Heart right ventricle (tissue), 16 donors: Measurements from ENCODE around the gene IFNL1. TPM values are rescaled to one million over a fixed set of nuclear protein-coding genes. Genes with fewer than 3 reads are reported as not detected.

Source experiments
- ATAC-seq, 8 donors: fragments of 200-7000 bp; cut with Tn5 transposase; one replicate each; pipeline ENCODE4 v1.9.1; 2020; ENCODE audit warnings: mild to moderate bottlenecking in 8 of 8, moderate library complexity in 8 of 8, moderate number of reproducible peaks in 1 of 8
- DNase-seq, 2 donors: peaks; one replicate each; pipeline ENCODE4 v3.0.0-alpha.2; 2020
- H3K27ac ChIP-seq, 10 donors: fragments of 200-600 bp; sonication (generic) in 2 of 10; one replicate each; pipeline versions ENCODE4 v1.5.0 to v1.8.0; 2020 to 2022; ENCODE audit warnings: mild to moderate bottlenecking in 3 of 10
- H3K27me3 ChIP-seq, 7 donors: fragments of 200-600 bp; one replicate each; pipeline ENCODE4 v1.8.0; 2021 to 2022; ENCODE audit warnings: mild to moderate bottlenecking in 2 of 7
- H3K36me3 ChIP-seq, 9 donors: fragments of 200-600 bp; sonication (generic) in 1 of 9; one replicate each; pipeline versions ENCODE4 v1.5.0 to v1.8.0; 2020 to 2022; ENCODE audit warnings: mild to moderate bottlenecking in 2 of 9
- H3K4me1 ChIP-seq, 9 donors: fragments of 200-600 bp; sonication (generic) in 1 of 9; one replicate each; pipeline versions ENCODE4 v1.5.0 to v1.8.0; 2020 to 2022; ENCODE audit warnings: mild to moderate bottlenecking in 4 of 9
- H3K4me3 ChIP-seq, 10 donors: fragments of 200-600 bp; sonication (generic) in 2 of 10; one replicate each; pipeline versions ENCODE4 v1.5.0 to v1.8.0; 2020 to 2022; ENCODE audit warnings: mild to moderate bottlenecking in 7 of 10, moderate library complexity in 2 of 10
- H3K9me3 ChIP-seq, 11 donors: fragments of 200-600 bp in 10 of 11; sonication (generic) in 2 of 11; one replicate each; pipeline versions ENCODE4 v1.5.0 to v1.8.0; 2013 to 2022; ENCODE audit warnings: mild to moderate bottlenecking in 2 of 11, control low read depth in 1 of 11, moderate library complexity in 1 of 11
- WGBS, 2 donors: extraction: QIAGEN DNeasy Blood & Tissue Kit; methylation state at CpG; one replicate each; pipeline ENCODE4 v1.1.7; 2013; ENCODE audit warnings: inconsistent platforms in 1 of 2; 5-methylcytosine and 5-hydroxymethylcytosine counted together
- intact Hi-C, 10 donors: fragments of 100-400 bp; cut with DNase I; formaldehyde crosslinking; loops; one replicate each; pipeline versions ENCODE4 v1.11.1 to v1.14.2; 2022
- polyA plus RNA-seq, 2 donors: library from polyadenylated mRNA; stranded (reverse); fragments of 200-250 nt; gene quantifications; one replicate each; pipeline ENCODE4 v1.2.3, GENCODE V29; 2013
- total RNA-seq, 10 donors: library from RNA; stranded (reverse); fragmentation: NEBNext Ultra II Directional in 3 of 10; extraction: Animal tissue kit (Norgen Biotek cat#: 25700) in 3 of 10; gene quantifications; one replicate each; pipeline versions ENCODE4 v1.2.1 to v1.2.4, GENCODE V29; 2021 to 2023
- TF ChIP-seq, protein P1 (sequence below), 9 donors: fragments of 200-600 bp; sonication (generic) in 2 of 9; IDR thresholded peaks; one replicate each; pipeline versions ENCODE4 v1.5.0 to v1.8.0; 2021 to 2022; ENCODE audit warnings: antibody characterized with exemption in 9 of 9, mild to moderate bottlenecking in 5 of 9, moderate library complexity in 1 of 9
- donor health status: Arrhythmogenic right ventricular cardiomyopathy.
- donor health status: ischemic (EF 13 %, LVEDD 7.1; RV severe dilation, severe dysfunction).
- donor health status: healthy with polysubstance abuse.
- donor health status: DM: no; HTN: yes; CAD: no.
- donor health status: DM: no; HTN: no; CAD: no.
- donor health status: ischemic (EF 25% LVEDD 6.9; RV normal size, moderate dysfunction).
- donor health status: ischemic (EF 25% LVEDD 5.7; RV mildly dilated, moderate dysfunction).
- donor health status: healthy.
- donor health status: DM: yes; HTN: yes; CAD: no.
- donor health status: Ischemic cardiomyopathy.
- donor health status: ischemic (EF 35%, LVEDD 5.7; RV mildly dilated, moderate dysfunction).
- donor health status: nonischemic (EF 11% LVEDD 7.7; RV severe dilation, severe dysfunction).
- donor health status: DM: yes; HTN: yes; CAD: no.
- donor health status: PGD.
- donor health status: ischemic (EF 29% LVEDD 5.4; RV normal size, mild dysfunction).
- donor health status: nonischemic (EF 23%, LVEDD 6.1; RV moderate dilation, normal function).

IFNL1 gene
- total and polyA plus RNA-seq, 12 donors, result not detected

DNA sequence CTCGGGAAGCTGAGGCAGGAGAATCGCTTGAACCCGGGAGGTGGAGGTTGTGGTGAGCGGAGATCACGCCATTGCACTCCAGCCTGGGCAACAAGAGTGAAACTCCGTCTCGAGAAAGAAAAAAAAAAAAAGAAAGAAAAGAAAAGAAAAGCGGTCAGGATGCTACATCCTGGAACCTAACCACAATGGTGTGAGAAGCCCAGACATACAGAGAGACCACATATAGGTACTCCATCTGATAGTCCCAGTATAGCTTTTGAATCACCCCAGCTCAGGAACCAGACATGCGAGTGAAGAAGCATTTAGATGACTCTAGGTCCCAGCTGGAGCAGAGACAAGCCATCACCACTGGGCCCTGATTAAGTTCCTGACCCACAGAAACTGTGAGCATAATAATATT lies 3.2 kb downstream of the IFNL1 start:
- Histone ChIP-seq H3K27ac (no peak overlapping the region), H3K9me3 (no peaks in the 10 kb centered on the region), H3K4me1 (no peaks in the 10 kb centered on the region), H3K4me3 (no peak overlapping the region), H3K27me3 (peaks cover 0 to 79% (median 56%) of the 10 kb centered on the region in 7 donors), H3K36me3 (no peaks in the 10 kb centered on the region)
- TF ChIP-seq, protein P1, sequence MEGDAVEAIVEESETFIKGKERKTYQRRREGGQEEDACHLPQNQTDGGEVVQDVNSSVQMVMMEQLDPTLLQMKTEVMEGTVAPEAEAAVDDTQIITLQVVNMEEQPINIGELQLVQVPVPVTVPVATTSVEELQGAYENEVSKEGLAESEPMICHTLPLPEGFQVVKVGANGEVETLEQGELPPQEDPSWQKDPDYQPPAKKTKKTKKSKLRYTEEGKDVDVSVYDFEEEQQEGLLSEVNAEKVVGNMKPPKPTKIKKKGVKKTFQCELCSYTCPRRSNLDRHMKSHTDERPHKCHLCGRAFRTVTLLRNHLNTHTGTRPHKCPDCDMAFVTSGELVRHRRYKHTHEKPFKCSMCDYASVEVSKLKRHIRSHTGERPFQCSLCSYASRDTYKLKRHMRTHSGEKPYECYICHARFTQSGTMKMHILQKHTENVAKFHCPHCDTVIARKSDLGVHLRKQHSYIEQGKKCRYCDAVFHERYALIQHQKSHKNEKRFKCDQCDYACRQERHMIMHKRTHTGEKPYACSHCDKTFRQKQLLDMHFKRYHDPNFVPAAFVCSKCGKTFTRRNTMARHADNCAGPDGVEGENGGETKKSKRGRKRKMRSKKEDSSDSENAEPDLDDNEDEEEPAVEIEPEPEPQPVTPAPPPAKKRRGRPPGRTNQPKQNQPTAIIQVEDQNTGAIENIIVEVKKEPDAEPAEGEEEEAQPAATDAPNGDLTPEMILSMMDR (IDR thresholded peaks at IDR 0.05), result no peak
- intact Hi-C loops, result no loop called here
- 84 to 91% methylated on average over 9 of the region's 9 CpGs for WGBS, 2 donors
- ATAC-seq (no peak), DNase-seq (no peak)

DNA sequence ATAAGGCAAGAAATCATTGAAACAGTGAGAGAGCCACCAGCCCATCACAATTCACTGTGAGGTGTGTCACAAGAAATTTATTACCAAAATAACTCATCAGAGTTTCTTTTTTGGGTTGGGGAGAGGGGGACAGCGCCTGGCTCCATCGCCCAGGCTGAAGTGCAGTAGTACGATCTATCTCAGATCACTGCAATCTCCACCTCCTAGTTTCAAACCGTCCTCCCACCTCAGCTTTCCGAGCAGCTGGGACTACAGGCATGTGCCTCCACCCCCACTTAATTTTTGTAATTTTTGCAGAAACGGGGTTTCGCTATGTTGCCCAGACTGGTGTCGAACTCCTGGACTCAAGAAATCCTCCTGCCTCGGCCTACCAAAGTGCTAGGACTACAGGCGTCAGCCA lies 3.6 kb downstream of the IFNL1 start:
- TF ChIP-seq, protein P1 (IDR thresholded peaks at IDR 0.05), result no peak
- WGBS, 2 donors, result 79 to 84% methylated on average over 10 of the region's 10 CpGs
- Histone ChIP-seq H3K4me3 (no peak overlapping the region), H3K9me3 (no peaks in the 10 kb centered on the region), H3K36me3 (no peaks in the 10 kb centered on the region), H3K4me1 (no peaks in the 10 kb centered on the region), H3K27me3 (peaks cover 0 to 80% (median 60%) of the 10 kb centered on the region in 7 donors), H3K27ac (no peak overlapping the region)
- intact Hi-C loops, result loop anchor here in 1 of 10 donors (10.0 kb wide), 1 partner anchor 1325 kb away; no protein-coding TSS in a partner anchor
- DNase-seq, result no peak
- ATAC-seq, result no peak

DNA sequence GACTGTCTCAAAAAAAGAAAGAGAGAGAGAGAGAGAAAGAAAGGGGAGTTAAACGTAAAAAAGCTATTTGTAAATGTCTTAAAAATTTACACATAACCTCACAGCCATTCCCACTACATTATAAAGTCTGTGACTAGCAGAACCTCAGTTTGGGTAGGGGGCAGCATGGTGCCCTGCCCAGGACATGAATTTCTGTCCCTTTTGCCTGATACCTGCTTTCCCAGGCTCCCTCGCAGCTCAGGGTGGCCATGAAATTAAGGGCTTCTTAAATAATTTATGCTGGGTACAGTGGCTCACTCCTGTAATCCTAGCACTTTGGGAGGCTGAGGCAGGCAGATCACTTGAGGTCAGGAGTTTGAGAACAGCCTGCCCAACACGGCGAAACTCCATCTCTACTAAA lies 4.8 kb downstream of the IFNL1 start:
- no peak overlapping the region for H3K27ac ChIP-seq
- ATAC-seq (no peak), DNase-seq (no peak)
- no peaks in the 10 kb centered on the region for H3K36me3 ChIP-seq
- H3K4me1 ChIP-seq, result no peaks in the 10 kb centered on the region
- H3K4me3 ChIP-seq, result no peak overlapping the region
- 86 to 91% methylated on average over 4 of the region's 4 CpGs for WGBS, 2 donors
- H3K9me3 ChIP-seq, result no peaks in the 10 kb centered on the region
- TF ChIP-seq, protein P1 (IDR thresholded peaks at IDR 0.05), result no peak
- intact Hi-C loops, result loop anchor here in 1 of 10 donors (10.0 kb wide), 1 partner anchor 1326 kb away; no protein-coding TSS in a partner anchor
- peaks cover 0 to 90% (median 63%) of the 10 kb centered on the region in 7 donors for H3K27me3 ChIP-seq

DNA sequence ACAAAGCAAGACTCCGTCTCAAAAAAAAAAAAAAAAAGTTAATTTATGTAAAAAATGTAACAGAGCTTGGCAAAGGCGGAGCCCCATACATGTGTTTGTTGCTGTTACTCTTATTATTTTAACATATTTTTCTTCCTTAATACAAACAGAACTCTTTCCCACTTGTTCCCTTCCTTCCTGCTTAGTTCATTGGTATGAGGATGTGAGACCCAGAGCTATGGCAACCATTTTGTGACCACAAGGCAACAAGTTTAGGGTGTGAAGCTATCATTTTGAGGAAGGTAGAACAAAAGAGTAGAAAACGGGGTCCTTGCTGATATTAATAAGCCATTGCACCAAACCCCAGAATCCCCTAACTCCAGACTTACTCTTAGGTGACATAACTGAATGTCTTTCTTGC lies 5.4 kb downstream of the IFNL1 start:
- Histone ChIP-seq H3K27ac (no peak overlapping the region), H3K4me3 (no peak overlapping the region), H3K9me3 (no peaks in the 10 kb centered on the region), H3K36me3 (no peaks in the 10 kb centered on the region), H3K27me3 (peaks cover 0 to 89% (median 61%) of the 10 kb centered on the region in 7 donors), H3K4me1 (no peaks in the 10 kb centered on the region)
- TF ChIP-seq, protein P1 (IDR thresholded peaks at IDR 0.05), result no peak
- intact Hi-C loops, result loop anchor here in 1 of 10 donors (10.0 kb wide), 1 partner anchor 1327 kb away; no protein-coding TSS in a partner anchor
- WGBS, 2 donors, result 84 to 89% methylated on average over 3 of the region's 3 CpGs
- ATAC-seq (no peak), DNase-seq (no peak)
